22Rv1 (cell line): Measurements from ENCODE around the gene ARHGAP6.

Source experiments
- ZFX ChIP-seq: fragments of 450-650 bp; IDR thresholded peaks from 2 replicates; pipeline ENCODE4 v1.6.1; 2017; ENCODE audit warnings: antibody characterized with exemption, borderline replicate concordance
- TF ChIP-seq, protein P1 (sequence below): fragments of 450-650 bp; IDR thresholded peaks from 2 replicates; pipeline ENCODE4 v1.5.1; 2017; ENCODE audit warnings: mild to moderate bottlenecking

- TF ChIP-seq, protein P1, sequence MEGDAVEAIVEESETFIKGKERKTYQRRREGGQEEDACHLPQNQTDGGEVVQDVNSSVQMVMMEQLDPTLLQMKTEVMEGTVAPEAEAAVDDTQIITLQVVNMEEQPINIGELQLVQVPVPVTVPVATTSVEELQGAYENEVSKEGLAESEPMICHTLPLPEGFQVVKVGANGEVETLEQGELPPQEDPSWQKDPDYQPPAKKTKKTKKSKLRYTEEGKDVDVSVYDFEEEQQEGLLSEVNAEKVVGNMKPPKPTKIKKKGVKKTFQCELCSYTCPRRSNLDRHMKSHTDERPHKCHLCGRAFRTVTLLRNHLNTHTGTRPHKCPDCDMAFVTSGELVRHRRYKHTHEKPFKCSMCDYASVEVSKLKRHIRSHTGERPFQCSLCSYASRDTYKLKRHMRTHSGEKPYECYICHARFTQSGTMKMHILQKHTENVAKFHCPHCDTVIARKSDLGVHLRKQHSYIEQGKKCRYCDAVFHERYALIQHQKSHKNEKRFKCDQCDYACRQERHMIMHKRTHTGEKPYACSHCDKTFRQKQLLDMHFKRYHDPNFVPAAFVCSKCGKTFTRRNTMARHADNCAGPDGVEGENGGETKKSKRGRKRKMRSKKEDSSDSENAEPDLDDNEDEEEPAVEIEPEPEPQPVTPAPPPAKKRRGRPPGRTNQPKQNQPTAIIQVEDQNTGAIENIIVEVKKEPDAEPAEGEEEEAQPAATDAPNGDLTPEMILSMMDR: no peak
- TF ChIP-seq ZFX: no peak
Observed at GRCh38 chrX:11185861-11186260, 479.9 kb downstream of the ARHGAP6 start.
